Measurements from ENCODE around the gene RAP1GAP2.

DNA sequence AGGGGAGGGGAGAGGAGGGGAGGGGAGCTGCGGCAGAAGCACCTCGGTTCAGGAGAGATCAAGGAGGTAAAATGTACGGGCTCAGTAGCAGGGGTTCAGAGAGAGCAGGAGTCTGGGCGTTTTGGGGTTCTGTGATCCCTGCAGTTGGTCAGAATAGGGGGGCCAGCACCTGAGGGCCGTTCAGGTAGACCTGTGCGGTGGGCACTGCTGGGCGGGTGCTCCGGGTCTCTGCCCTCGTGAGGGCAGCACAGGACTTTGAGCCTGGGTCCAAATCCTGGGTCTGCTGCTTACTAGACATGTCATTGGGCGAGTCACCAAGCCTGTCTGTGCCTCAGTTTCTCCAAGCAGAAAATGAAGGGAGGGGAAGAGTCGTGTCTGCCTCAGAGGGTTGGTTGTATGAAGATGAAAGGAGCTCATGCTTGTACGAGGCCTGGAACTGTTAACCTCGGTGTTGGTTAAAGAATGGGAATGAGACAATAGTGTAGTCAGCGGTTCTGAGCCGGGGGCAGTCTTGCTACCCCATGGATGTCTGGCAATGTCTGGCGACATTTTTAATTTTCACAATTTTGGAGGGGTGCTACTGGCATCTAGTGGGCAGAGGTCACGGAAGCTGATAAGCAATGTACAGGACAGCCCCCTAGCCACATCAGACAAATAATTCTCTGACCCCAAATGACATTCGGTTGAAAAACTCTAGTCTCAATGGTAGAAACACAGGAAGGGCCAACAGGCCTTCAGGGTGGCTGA, 231.7 kb downstream of the RAP1GAP2 start:
- TF ChIP-seq EZH2phosphoT487 (IDR thresholded peaks at IDR 0.05; ENCODE audit: insufficient read depth, low read depth) (no peak), EZH2 (IDR thresholded peaks at IDR 0.05; ENCODE audit: insufficient read depth, poor library complexity, severe bottlenecking) (no peak)
